ENCODE data around the gene CEP78.
"Not testable (repeated sequence)": the region's sequence is repeated elsewhere in the genome, so short reads cannot be mapped to it uniquely, and the experiment has no call there.

CEP78 gene

GRCh38 chr9:78235762-78236550 lies at the start of gene CEP78:
Gene CEP78 (plus strand): TSS chr9:78236075. CDS start chr9:78236351, 276 bp downstream.
- DNase-seq: peak; percentile 94

- no peak for DNase-seq
These were observed 48.0 kb upstream of the CEP78 start for GRCh38 chr9:78187763-78188484.

- no peak for DNase-seq
These were observed 47.3 kb upstream of the CEP78 start for GRCh38 chr9:78188594-78188993.

GRCh38 chr9:78189001-78189400 lies 46.9 kb upstream of the CEP78 start:
- DNase-seq: no peak

GRCh38 chr9:78189461-78189860 lies 46.4 kb upstream of the CEP78 start:
- DNase-seq: no peak

GRCh38 chr9:78191931-78192330 lies 43.9 kb upstream of the CEP78 start:
- no peak for DNase-seq

- DNase-seq: no peak
These were observed 39.6 kb upstream of the CEP78 start for GRCh38 chr9:78196258-78196657.

GRCh38 chr9:78201158-78201777 lies 34.6 kb upstream of the CEP78 start:
- peak; percentile 64 for DNase-seq

- no peak for DNase-seq
These were observed 28.6 kb upstream of the CEP78 start for GRCh38 chr9:78207319-78207718.

- DNase-seq: no peak
These were observed 28.0 kb upstream of the CEP78 start for GRCh38 chr9:78207901-78208300.

- no peak for DNase-seq
These were observed 26.7 kb upstream of the CEP78 start for GRCh38 chr9:78209127-78209526.

GRCh38 chr9:78210841-78211301 lies 25.0 kb upstream of the CEP78 start:
- no peak for DNase-seq

GRCh38 chr9:78212868-78213267 lies 23.0 kb upstream of the CEP78 start:
- DNase-seq: no peak

- no peak for DNase-seq
These were observed 22.2 kb upstream of the CEP78 start for GRCh38 chr9:78213712-78214111.

GRCh38 chr9:78214492-78214891 lies 21.4 kb upstream of the CEP78 start:
- no peak for DNase-seq

- DNase-seq: no peak
These were observed 20.2 kb upstream of the CEP78 start for GRCh38 chr9:78215706-78216105.

GRCh38 chr9:78218890-78219289 lies 17.0 kb upstream of the CEP78 start:
- DNase-seq: no peak

GRCh38 chr9:78221425-78221824 lies 14.4 kb upstream of the CEP78 start:
- DNase-seq: no peak

- not testable (repeated sequence) for DNase-seq
These were observed 14.0 kb upstream of the CEP78 start for GRCh38 chr9:78221841-78222240.

GRCh38 chr9:78230761-78231160 lies 5.1 kb upstream of the CEP78 start:
- no peak for DNase-seq

GRCh38 chr9:78232471-78232870 lies 3.4 kb upstream of the CEP78 start:
- not testable (repeated sequence) for DNase-seq

GRCh38 chr9:78234810-78235209 lies 1.1 kb upstream of the CEP78 start:
- DNase-seq: no peak

GRCh38 chr9:78235256-78235761 lies 566 bp upstream of the CEP78 start:
- no peak for DNase-seq

GRCh38 chr9:78236551-78236910 lies 656 bp downstream of the CEP78 start:
- DNase-seq: no peak

All from activated CD4-positive, alpha-beta T cell treated with anti-CD3 and anti-CD28 coated beads for 48 hours (primary cell).